ENCODE measurements around the gene SULT1A1. TPM values are rescaled to one million over a fixed set of nuclear protein-coding genes. Genes with fewer than 3 reads are reported as not detected.
"Not testable (repeated sequence)": the region's sequence is repeated elsewhere in the genome, so short reads cannot be mapped to it uniquely, and the experiment has no call there.

The SULT1A1 gene
- total RNA-seq, 1 donor from 2014 or later, result 13.7 TPM

DNA sequence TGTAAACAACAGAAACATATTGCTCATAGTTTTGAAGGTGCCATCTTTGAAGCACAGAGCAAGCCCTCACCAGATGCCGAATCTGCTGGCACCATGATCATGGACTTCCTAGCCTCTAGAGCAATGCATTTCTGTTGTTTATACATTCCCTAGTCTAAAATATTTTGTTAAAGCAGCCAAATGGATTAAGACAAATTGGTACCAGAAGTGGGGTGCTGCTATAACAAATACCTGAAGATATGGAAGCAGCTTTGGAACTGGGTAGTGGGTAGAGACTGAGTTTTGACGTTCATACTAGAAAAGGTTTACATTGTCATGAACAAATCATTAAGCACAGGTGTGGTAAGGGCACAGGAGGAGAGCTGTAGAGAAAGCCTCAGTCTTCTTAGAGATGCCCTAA is 42.6 kb downstream of the SULT1A1 start:
- Histone ChIP-seq H3K9me3 (replicated peaks) (peaks cover 13% of the 10 kb centered on the region), H3K4me1 (peaks cover 12% of the 10 kb centered on the region), H3K36me3 (peaks cover 9% of the 10 kb centered on the region), H3K4me3 (no peak overlapping the region), H3K27me3 (ENCODE audit: low read depth) (no peaks in the 10 kb centered on the region), H3K27ac (replicated peaks) (no peak overlapping the region)
- DNase-seq, result no peak
- TF ChIP-seq, protein P1, sequence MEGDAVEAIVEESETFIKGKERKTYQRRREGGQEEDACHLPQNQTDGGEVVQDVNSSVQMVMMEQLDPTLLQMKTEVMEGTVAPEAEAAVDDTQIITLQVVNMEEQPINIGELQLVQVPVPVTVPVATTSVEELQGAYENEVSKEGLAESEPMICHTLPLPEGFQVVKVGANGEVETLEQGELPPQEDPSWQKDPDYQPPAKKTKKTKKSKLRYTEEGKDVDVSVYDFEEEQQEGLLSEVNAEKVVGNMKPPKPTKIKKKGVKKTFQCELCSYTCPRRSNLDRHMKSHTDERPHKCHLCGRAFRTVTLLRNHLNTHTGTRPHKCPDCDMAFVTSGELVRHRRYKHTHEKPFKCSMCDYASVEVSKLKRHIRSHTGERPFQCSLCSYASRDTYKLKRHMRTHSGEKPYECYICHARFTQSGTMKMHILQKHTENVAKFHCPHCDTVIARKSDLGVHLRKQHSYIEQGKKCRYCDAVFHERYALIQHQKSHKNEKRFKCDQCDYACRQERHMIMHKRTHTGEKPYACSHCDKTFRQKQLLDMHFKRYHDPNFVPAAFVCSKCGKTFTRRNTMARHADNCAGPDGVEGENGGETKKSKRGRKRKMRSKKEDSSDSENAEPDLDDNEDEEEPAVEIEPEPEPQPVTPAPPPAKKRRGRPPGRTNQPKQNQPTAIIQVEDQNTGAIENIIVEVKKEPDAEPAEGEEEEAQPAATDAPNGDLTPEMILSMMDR (IDR thresholded peaks at IDR 0.05; ENCODE audit: borderline replicate concordance), result no peak
- intact Hi-C loops (cut with micrococcal nuclease), result no loop called here

DNA sequence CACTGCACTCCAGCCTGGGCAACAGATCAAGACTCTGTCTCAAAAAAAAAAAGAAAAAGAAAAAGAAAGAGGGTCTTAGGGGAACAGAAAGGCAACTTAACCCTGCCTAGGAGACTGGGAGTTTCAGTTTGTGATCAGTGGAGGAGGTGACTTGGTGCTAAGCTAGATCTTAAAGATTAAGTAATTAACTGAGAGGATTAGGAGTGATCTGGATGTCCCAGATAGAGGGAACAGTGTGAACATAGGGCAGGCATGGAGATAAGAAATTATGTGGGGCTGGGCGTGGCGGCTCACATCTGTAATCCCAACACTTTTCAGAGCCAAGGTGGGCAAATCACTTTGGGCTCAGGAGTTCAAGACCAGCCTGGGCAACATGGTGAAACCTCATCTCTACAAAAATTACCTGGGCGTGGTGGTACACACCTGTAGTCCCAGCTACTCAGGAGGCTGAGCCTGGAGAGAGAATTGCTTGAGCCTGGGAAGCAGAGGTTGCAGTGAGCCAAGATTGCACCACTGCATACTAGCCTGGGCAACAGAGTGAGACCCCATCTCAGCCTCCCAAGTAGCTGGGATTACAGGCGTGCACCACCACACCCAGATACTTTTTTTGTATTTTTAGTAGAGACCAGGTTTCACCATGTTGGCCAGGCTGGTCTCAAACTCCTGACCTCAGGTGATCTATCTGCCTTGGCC is 43.5 kb downstream of the SULT1A1 start:
- intact Hi-C loops (cut with micrococcal nuclease); H3K36me3 ChIP-seq; DNase-seq; H3K27me3 ChIP-seq (ENCODE audit: low read depth); H3K4me3 ChIP-seq; H3K27ac ChIP-seq (replicated peaks): not testable (repeated sequence)
- peaks cover 13% of the 10 kb centered on the region for H3K4me1 ChIP-seq
- H3K9me3 ChIP-seq (replicated peaks), result peaks cover 13% of the 10 kb centered on the region

DNA sequence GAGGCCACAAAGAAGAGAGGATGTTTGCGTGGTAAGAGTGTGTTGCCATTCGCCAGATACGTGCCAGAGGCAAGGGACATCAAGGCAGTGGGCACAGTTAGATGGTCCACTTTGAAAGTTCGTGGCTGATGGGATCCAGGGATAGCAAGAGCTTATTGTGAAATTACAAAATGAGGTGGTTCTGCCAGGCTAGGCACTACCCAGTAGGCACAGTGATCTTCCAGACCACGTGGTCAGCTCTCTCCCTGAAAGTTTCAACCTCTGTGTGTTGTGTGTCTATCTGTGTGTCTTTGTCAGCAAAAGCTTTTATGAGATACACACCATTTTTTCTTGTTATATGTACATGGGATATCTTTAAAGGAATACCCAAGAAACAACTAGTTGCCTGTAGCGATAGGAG is 46.6 kb downstream of the SULT1A1 start:
- Histone ChIP-seq H3K4me1 (peaks cover 16% of the 10 kb centered on the region), H3K27me3 (ENCODE audit: low read depth) (no peaks in the 10 kb centered on the region), H3K9me3 (replicated peaks) (peaks cover 13% of the 10 kb centered on the region), H3K36me3 (peaks cover 21% of the 10 kb centered on the region), H3K27ac (replicated peaks) (no peak overlapping the region), H3K4me3 (no peak overlapping the region)
- intact Hi-C loops (cut with micrococcal nuclease), result no loop called here
- no peak for DNase-seq
- TF ChIP-seq, protein P1 (IDR thresholded peaks at IDR 0.05; ENCODE audit: borderline replicate concordance), result no peak

DNA sequence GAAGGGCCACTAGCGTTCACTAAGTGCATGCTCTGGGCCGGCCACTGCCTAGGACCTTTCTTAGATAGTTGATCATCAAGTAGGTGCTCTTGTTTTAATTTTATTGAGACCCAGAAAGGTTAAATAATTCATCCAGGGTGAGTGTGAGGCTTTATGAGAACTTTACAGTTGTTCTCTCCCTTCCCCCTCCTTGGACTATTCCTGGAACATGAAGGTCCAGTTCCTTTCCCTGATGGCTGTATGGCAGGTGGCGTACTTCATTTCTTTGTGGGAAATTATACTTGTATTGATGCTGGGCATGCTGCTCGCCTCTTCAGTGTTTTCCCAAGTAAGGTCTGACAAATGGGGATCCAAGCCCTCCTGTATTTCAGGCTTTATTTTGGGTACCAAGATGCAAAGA is 47.6 kb downstream of the SULT1A1 start:
- Histone ChIP-seq H3K4me1 (peaks cover 16% of the 10 kb centered on the region), H3K9me3 (replicated peaks) (peaks cover 9% of the 10 kb centered on the region), H3K4me3 (no peak overlapping the region), H3K27ac (replicated peaks) (no peak overlapping the region), H3K36me3 (peaks cover 21% of the 10 kb centered on the region), H3K27me3 (ENCODE audit: low read depth) (no peaks in the 10 kb centered on the region)
- intact Hi-C loops (cut with micrococcal nuclease), result no loop called here
- no peak for DNase-seq
- TF ChIP-seq, protein P1 (IDR thresholded peaks at IDR 0.05; ENCODE audit: borderline replicate concordance), result no peak

DNA sequence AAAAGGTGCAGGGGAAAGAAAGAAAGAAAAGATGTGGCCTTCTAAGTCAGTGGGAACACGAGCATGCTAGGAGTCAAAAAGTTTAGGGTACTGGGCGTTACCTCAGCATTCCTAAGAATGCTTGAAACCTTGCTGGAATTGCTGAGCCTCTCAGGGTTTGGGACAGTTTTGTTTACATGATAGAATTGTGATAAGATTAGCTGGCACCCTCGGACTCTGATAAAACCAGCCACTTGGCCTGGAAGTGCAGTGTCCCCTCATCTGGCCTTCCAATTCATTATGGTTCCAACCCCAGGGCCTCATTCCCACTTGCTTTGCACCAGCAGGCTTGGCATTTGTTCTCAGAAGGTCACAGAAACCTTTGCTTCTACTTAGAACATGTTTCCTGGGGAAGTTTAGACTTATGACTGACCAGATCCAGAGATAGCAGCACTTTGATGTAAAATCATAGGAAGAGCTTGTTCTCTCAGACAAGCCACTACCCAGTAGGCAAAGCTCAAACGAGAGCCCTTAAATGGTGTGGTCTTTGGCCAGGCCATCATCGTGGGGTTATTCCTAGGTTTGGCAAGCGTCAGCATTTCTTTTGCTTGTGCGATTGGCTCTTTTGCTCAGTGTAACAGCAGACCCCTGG is 48.2 kb downstream of the SULT1A1 start:
- DNase-seq, result no peak
- intact Hi-C loops (cut with micrococcal nuclease), result no loop called here
- Histone ChIP-seq H3K9me3 (replicated peaks) (peaks cover 3% of the 10 kb centered on the region), H3K36me3 (peaks cover 16% of the 10 kb centered on the region), H3K27ac (replicated peaks) (no peak overlapping the region), H3K27me3 (ENCODE audit: low read depth) (no peaks in the 10 kb centered on the region), H3K4me1 (peaks cover 16% of the 10 kb centered on the region), H3K4me3 (no peak overlapping the region)
- TF ChIP-seq, protein P1 (IDR thresholded peaks at IDR 0.05; ENCODE audit: borderline replicate concordance), result no peak

DNA sequence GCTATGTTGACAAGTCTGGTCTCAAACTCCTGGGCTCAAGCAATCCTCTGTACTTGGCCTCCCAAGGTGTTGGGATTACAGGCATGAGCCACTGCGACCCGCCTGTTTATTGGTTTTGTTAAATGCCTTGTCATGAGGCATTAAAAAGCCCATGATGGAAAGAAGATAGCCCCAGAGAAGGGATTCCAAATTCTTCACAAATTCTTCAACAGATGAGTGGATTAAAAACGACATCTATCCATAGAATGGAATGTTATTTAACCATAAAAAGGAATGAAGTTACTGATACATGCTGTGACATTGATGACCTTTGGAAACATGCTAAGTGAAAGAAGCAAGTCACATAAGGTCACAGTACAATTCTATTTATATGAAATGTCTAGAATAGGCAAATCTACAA is 51.4 kb downstream of the SULT1A1 start:
- peaks cover 31% of the 10 kb centered on the region for H3K4me1 ChIP-seq
- H3K4me3 ChIP-seq, result no peak overlapping the region
- no peak for DNase-seq
- intact Hi-C loops (cut with micrococcal nuclease), result loop anchor here (10.0 kb wide), 1 partner anchor 64 kb away; the partner anchor contains the start of genes APOBR and CLN3
- H3K36me3 ChIP-seq, result peaks cover 15% of the 10 kb centered on the region
- H3K27me3 ChIP-seq (ENCODE audit: low read depth), result no peaks in the 10 kb centered on the region
- TF ChIP-seq, protein P1 (IDR thresholded peaks at IDR 0.05; ENCODE audit: borderline replicate concordance), result no peak
- no peaks in the 10 kb centered on the region for H3K9me3 ChIP-seq (replicated peaks)
- H3K27ac ChIP-seq (replicated peaks), result no peak overlapping the region
